Measurements from ENCODE around the gene MAP4K2.

MAP4K2 gene

GRCh38 chr11:64800303-64801157 lies 2.5 kb downstream of the MAP4K2 start:
- TF ChIP-seq ARNTL (CRISPR knock-in tag; IDR thresholded peaks at IDR 0.05; ENCODE audit: borderline replicate concordance, low read depth): no peak
- TF ChIP-seq, protein P1, sequence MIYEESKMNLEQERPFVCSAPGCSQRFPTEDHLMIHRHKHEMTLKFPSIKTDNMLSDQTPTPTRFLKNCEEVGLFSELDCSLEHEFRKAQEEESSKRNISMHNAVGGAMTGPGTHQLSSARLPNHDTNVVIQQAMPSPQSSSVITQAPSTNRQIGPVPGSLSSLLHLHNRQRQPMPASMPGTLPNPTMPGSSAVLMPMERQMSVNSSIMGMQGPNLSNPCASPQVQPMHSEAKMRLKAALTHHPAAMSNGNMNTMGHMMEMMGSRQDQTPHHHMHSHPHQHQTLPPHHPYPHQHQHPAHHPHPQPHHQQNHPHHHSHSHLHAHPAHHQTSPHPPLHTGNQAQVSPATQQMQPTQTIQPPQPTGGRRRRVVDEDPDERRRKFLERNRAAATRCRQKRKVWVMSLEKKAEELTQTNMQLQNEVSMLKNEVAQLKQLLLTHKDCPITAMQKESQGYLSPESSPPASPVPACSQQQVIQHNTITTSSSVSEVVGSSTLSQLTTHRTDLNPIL (CRISPR knock-in tag; IDR thresholded peaks at IDR 0.05; ENCODE audit: low read depth): no peak
- no peak for TF ChIP-seq ZC3H10 (CRISPR knock-in tag; IDR thresholded peaks at IDR 0.05)
- no peak for TF ChIP-seq CSRNP3 (CRISPR knock-in tag; IDR thresholded peaks at IDR 0.05)
- TF ChIP-seq OSR1 (CRISPR knock-in tag; IDR thresholded peaks at IDR 0.05): no peak
- TF ChIP-seq ISL1 (CRISPR knock-in tag; IDR thresholded peaks at IDR 0.05): no peak
- no peak for TF ChIP-seq PPARA (CRISPR knock-in tag; IDR thresholded peaks at IDR 0.05; ENCODE audit: borderline replicate concordance)
- TF ChIP-seq TSHZ2 (CRISPR knock-in tag; IDR thresholded peaks at IDR 0.05): no peak
- no peak for TF ChIP-seq CSDC2 (CRISPR knock-in tag; IDR thresholded peaks at IDR 0.05)
- TF ChIP-seq SNAI2 (CRISPR knock-in tag; IDR thresholded peaks at IDR 0.05): no peak
- no peak for TF ChIP-seq ESRRG (CRISPR knock-in tag; IDR thresholded peaks at IDR 0.05)
- TF ChIP-seq ZNF70 (CRISPR knock-in tag; IDR thresholded peaks at IDR 0.05): no peak
- TF ChIP-seq TCF4 (CRISPR knock-in tag; IDR thresholded peaks at IDR 0.05; ENCODE audit: borderline replicate concordance): no peak
- TF ChIP-seq ZFP3 (CRISPR knock-in tag; IDR thresholded peaks at IDR 0.05): no peak
- TF ChIP-seq ZNF565 (CRISPR knock-in tag; conservative IDR thresholded peaks at IDR 0.05; ENCODE audit: low read depth): no peak
- no peak for TF ChIP-seq BACH2 (CRISPR knock-in tag; IDR thresholded peaks at IDR 0.05; ENCODE audit: borderline replicate concordance)
- no peak for TF ChIP-seq RARB (CRISPR knock-in tag; IDR thresholded peaks at IDR 0.05)
- no peak for TF ChIP-seq ZNF8 (CRISPR knock-in tag; IDR thresholded peaks at IDR 0.05)
- TF ChIP-seq PATZ1 (CRISPR knock-in tag; IDR thresholded peaks at IDR 0.05; ENCODE audit: borderline replicate concordance): no peak
- ATAC-seq: no peak

DNA sequence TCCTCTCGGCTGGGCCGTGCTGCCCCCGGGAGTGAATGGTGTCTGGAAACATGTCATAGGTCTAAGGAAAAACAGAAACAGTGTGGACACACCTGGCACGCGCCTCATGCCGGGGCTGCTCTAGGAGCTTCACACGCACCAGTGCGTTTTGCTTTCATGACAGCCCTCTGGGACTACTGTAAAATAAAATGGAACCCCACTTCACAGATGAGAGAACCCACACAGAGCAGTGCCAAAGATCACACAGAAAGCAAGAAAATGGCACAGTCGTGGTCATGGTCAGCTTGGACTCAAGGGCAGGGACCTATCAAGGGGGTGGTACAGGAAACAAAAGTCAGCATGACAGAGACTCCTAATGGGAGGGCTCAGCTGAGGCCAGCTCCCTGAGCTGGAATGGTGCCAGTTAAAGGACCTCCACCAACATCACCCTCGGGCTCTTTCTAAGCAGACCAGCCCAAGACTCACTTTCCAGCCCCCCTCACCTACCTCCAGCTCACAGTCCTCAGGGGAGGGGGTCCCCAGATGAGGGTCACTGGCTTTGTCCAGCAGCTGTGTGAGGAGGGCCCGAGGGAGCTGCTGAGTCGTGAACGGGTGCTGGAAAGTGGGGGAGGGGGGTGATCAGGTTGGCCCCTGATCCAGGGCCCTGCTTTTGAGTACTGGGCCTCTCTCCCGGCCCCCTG lies 3.3 kb downstream of the MAP4K2 start:
- TF ChIP-seq ESRRG (CRISPR knock-in tag; IDR thresholded peaks at IDR 0.05) (no peak), RARB (CRISPR knock-in tag; IDR thresholded peaks at IDR 0.05) (no peak), ARNTL (CRISPR knock-in tag; IDR thresholded peaks at IDR 0.05; ENCODE audit: borderline replicate concordance, low read depth) (no peak), ZNF70 (CRISPR knock-in tag; IDR thresholded peaks at IDR 0.05) (no peak), CSDC2 (CRISPR knock-in tag; IDR thresholded peaks at IDR 0.05) (no peak), BACH2 (CRISPR knock-in tag; IDR thresholded peaks at IDR 0.05; ENCODE audit: borderline replicate concordance) (no peak), ZNF8 (CRISPR knock-in tag; IDR thresholded peaks at IDR 0.05) (no peak), SNAI2 (CRISPR knock-in tag; IDR thresholded peaks at IDR 0.05) (no peak), TCF4 (CRISPR knock-in tag; IDR thresholded peaks at IDR 0.05; ENCODE audit: borderline replicate concordance) (no peak), ZFP3 (CRISPR knock-in tag; IDR thresholded peaks at IDR 0.05) (no peak), ZNF565 (CRISPR knock-in tag; conservative IDR thresholded peaks at IDR 0.05; ENCODE audit: low read depth) (no peak), ISL1 (CRISPR knock-in tag; IDR thresholded peaks at IDR 0.05) (no peak), GLIS3 (CRISPR knock-in tag; IDR thresholded peaks at IDR 0.05) (no peak), OSR1 (CRISPR knock-in tag; IDR thresholded peaks at IDR 0.05) (no peak), ZC3H10 (CRISPR knock-in tag; IDR thresholded peaks at IDR 0.05) (no peak), CSRNP3 (CRISPR knock-in tag; IDR thresholded peaks at IDR 0.05) (no peak), TSHZ2 (CRISPR knock-in tag; IDR thresholded peaks at IDR 0.05) (no peak)
- TF ChIP-seq, protein P1 (CRISPR knock-in tag; IDR thresholded peaks at IDR 0.05; ENCODE audit: low read depth): no peak
- ATAC-seq: no peak
